Breast epithelium (tissue), 3 donors: ENCODE data around the gene TFCP2.

Experiments
- POLR2A ChIP-seq: fragments of 450-650 bp; IDR thresholded peaks from one replicate; pipeline ENCODE4 v1.6.1; 2016; ENCODE audit warnings: antibody characterized with exemption, mild to moderate bottlenecking, moderate library complexity
- POLR2AphosphoS5 ChIP-seq, 3 donors: sonication (generic); formaldehyde crosslinking; IDR thresholded peaks; one replicate each; pipeline ENCODE4 v1.6.1; 2017; ENCODE audit warnings: antibody characterized with exemption in 3 of 3
- TF ChIP-seq, protein P1 (sequence below), 3 donors: fragments of 450-650 bp; IDR thresholded peaks; one replicate each; pipeline ENCODE4 v1.5.1; 2016 to 2017; ENCODE audit warnings: antibody characterized with exemption in 3 of 3, mild to moderate bottlenecking in 3 of 3, moderate library complexity in 3 of 3

GRCh38 chr12:51183816-51184215 is 10.9 kb upstream of the TFCP2 start:
- TF ChIP-seq, protein P1, sequence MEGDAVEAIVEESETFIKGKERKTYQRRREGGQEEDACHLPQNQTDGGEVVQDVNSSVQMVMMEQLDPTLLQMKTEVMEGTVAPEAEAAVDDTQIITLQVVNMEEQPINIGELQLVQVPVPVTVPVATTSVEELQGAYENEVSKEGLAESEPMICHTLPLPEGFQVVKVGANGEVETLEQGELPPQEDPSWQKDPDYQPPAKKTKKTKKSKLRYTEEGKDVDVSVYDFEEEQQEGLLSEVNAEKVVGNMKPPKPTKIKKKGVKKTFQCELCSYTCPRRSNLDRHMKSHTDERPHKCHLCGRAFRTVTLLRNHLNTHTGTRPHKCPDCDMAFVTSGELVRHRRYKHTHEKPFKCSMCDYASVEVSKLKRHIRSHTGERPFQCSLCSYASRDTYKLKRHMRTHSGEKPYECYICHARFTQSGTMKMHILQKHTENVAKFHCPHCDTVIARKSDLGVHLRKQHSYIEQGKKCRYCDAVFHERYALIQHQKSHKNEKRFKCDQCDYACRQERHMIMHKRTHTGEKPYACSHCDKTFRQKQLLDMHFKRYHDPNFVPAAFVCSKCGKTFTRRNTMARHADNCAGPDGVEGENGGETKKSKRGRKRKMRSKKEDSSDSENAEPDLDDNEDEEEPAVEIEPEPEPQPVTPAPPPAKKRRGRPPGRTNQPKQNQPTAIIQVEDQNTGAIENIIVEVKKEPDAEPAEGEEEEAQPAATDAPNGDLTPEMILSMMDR (IDR thresholded peaks at IDR 0.05): no peak
- TF ChIP-seq POLR2AphosphoS5 (IDR thresholded peaks at IDR 0.05) (no peak), POLR2A (no peak)
